HEK293 (cell line): ENCODE data around the gene DYNC2I2.

ENCODE experiments used
- CTCF ChIA-PET: fragments of 350-600 bp; formaldehyde crosslinking; extraction: SDS; loops from one replicate; lab custom pipeline; 2021; ENCODE audit warnings: antibody characterized with exemption; lab: Yijun Ruan, JAX
- POLR2A ChIA-PET: fragments of 300-600 bp; formaldehyde crosslinking; extraction: SDS; loops from one replicate; lab custom pipeline; 2020; ENCODE audit warnings: antibody characterized with exemption, inconsistent platforms; lab: Yijun Ruan, JAX
- H3K27ac ChIP-seq: fragments of 200-500 bp; sonication (Bioruptor generic); 2 replicates; pipeline ENCODE4 v1.5.1; 2014; ENCODE audit warnings: low read depth, low read length, control low read depth, inconsistent platforms; ENCODE audit errors: extremely low read depth
- H3K36me3 ChIP-seq, 2 experiments: fragments of 200-500 bp in 1 of 2; sonication (Bioruptor generic) in 1 of 2; 1 replicate in 1 of 2; 2 replicates in 1 of 2; pipeline ENCODE4 v1.5.1; 2014 to 2017; ENCODE audit warnings: inconsistent platforms in 2 of 2, low read length in 2 of 2; ENCODE audit not compliant: control insufficient read depth in 2 of 2, insufficient read depth in 1 of 2
- H3K4me1 ChIP-seq: fragments of 200-500 bp; sonication (Bioruptor generic); 2 replicates; pipeline ENCODE4 v1.5.1; 2014; ENCODE audit warnings: mild to moderate bottlenecking, low read length, inconsistent platforms; ENCODE audit not compliant: control insufficient read depth, insufficient read depth
- H3K4me3 ChIP-seq: 2 replicates; pipeline ENCODE4 v1.5.1; 2011; ENCODE audit warnings: low read depth, mild to moderate bottlenecking, control low read depth, low read length, moderate library complexity
- H3K9me3 ChIP-seq: fragments of 200-500 bp; sonication (Bioruptor generic); 2 replicates; pipeline ENCODE4 v1.5.1; 2014; ENCODE audit warnings: low read depth, low read length, inconsistent platforms; ENCODE audit not compliant: control insufficient read depth, insufficient read depth
- GLI2 ChIP-seq: fragments of 450-650 bp; formaldehyde crosslinking; IDR thresholded peaks from 2 replicates; pipeline ENCODE4; 2017; ENCODE audit warnings: missing biosample characterization, missing genetic modification characterization, low read depth, borderline replicate concordance
- HOXD13 ChIP-seq: sonication (generic); formaldehyde crosslinking; IDR thresholded peaks from 2 replicates; pipeline ENCODE4 v1.8.0; 2022; ENCODE audit warnings: missing genetic modification reagents, borderline replicate concordance
- MZF1 ChIP-seq: fragments of 450-650 bp; formaldehyde crosslinking; IDR thresholded peaks from 2 replicates; pipeline ENCODE4 v1.5.1; 2017; ENCODE audit warnings: missing biosample characterization, missing genetic modification characterization, borderline replicate concordance
- RBAK ChIP-seq: fragments of 450-650 bp; formaldehyde crosslinking; IDR thresholded peaks from 2 replicates; pipeline ENCODE4 v1.5.1; 2016; ENCODE audit warnings: missing biosample characterization, missing genetic modification characterization
- TCF7L2 ChIP-seq: IDR thresholded peaks from 2 replicates; pipeline ENCODE4 v1.6.1; 2011; ENCODE audit warnings: low read depth, mild to moderate bottlenecking, inconsistent platforms, low read length, moderate library complexity, borderline replicate concordance
- TRIM28 ChIP-seq: IDR thresholded peaks from 2 replicates; pipeline ENCODE4 v1.6.1; 2011; ENCODE audit warnings: low read length, control low read depth, borderline replicate concordance
- YY2 ChIP-seq: fragments of 450-650 bp; formaldehyde crosslinking; IDR thresholded peaks from 2 replicates; pipeline ENCODE4 v1.5.1; 2016; ENCODE audit warnings: missing biosample characterization, missing genetic modification characterization
- ZBTB20 ChIP-seq: fragments of 450-650 bp; formaldehyde crosslinking; IDR thresholded peaks from 2 replicates; pipeline ENCODE4 v1.5.1; 2016; ENCODE audit warnings: missing biosample characterization, missing genetic modification characterization
- ZBTB21 ChIP-seq: fragments of 450-650 bp; formaldehyde crosslinking; IDR thresholded peaks from 2 replicates; pipeline ENCODE4 v1.5.1; 2017; ENCODE audit warnings: missing biosample characterization, missing genetic modification characterization
- ZFP37 ChIP-seq: fragments of 450-650 bp; formaldehyde crosslinking; IDR thresholded peaks from 2 replicates; pipeline ENCODE4 v1.5.1; 2016; ENCODE audit warnings: missing biosample characterization, missing genetic modification characterization
- ZNF175 ChIP-seq: fragments of 450-650 bp; formaldehyde crosslinking; IDR thresholded peaks from 2 replicates; pipeline ENCODE4 v1.5.1; 2016; ENCODE audit warnings: missing biosample characterization, missing genetic modification characterization
- ZNF2 ChIP-seq: fragments of 450-650 bp; formaldehyde crosslinking; IDR thresholded peaks from 2 replicates; pipeline ENCODE4 v1.5.1; 2016; ENCODE audit warnings: missing biosample characterization, missing genetic modification characterization
- ZNF23 ChIP-seq: fragments of 450-650 bp; formaldehyde crosslinking; IDR thresholded peaks from 2 replicates; pipeline ENCODE4 v1.5.1; 2016; ENCODE audit warnings: missing biosample characterization, missing genetic modification characterization, borderline replicate concordance
- ZNF274 ChIP-seq, 2 experiments: fragments of 200-500 bp in 1 of 2; fragments of 450-650 bp in 1 of 2; sonication (Bioruptor generic) in 1 of 2; formaldehyde crosslinking in 1 of 2; IDR thresholded peaks; 2 replicates each; pipeline versions ENCODE4 v1.5.1 to v1.6.1; 2014 to 2016; ENCODE audit warnings: borderline replicate concordance in 1 of 2, inconsistent platforms in 1 of 2, low read length in 1 of 2, missing biosample characterization in 1 of 2, missing genetic modification characterization in 1 of 2
- ZNF394 ChIP-seq: fragments of 450-650 bp; formaldehyde crosslinking; IDR thresholded peaks from 2 replicates; pipeline ENCODE4 v1.5.1; 2016; ENCODE audit warnings: missing biosample characterization, missing genetic modification characterization, mild to moderate bottlenecking, moderate library complexity, borderline replicate concordance
- ZNF510 ChIP-seq: fragments of 450-650 bp; formaldehyde crosslinking; IDR thresholded peaks from 2 replicates; pipeline ENCODE4 v1.5.1; 2018; ENCODE audit warnings: mild to moderate bottlenecking, missing genetic modification characterization, missing biosample characterization; ENCODE audit not compliant: insufficient replicate concordance
- ZNF529 ChIP-seq: fragments of 450-650 bp; formaldehyde crosslinking; IDR thresholded peaks from 2 replicates; pipeline ENCODE4 v1.5.1; 2017; ENCODE audit warnings: missing genetic modification characterization, missing biosample characterization; ENCODE audit not compliant: insufficient replicate concordance
- ZNF623 ChIP-seq: fragments of 450-650 bp; formaldehyde crosslinking; IDR thresholded peaks from 2 replicates; pipeline ENCODE4 v1.5.1; 2016; ENCODE audit warnings: missing biosample characterization, missing genetic modification characterization
- ZNF701 ChIP-seq: fragments of 450-650 bp; formaldehyde crosslinking; IDR thresholded peaks from 2 replicates; pipeline ENCODE4 v1.5.1; 2016; ENCODE audit warnings: missing biosample characterization, missing genetic modification characterization
- ZNF791 ChIP-seq: fragments of 450-650 bp; formaldehyde crosslinking; IDR thresholded peaks from 2 replicates; pipeline ENCODE4 v1.5.1; 2016; ENCODE audit warnings: missing biosample characterization, missing genetic modification characterization
- TF ChIP-seq, protein P1 (sequence below): fragments of 450-650 bp; formaldehyde crosslinking; IDR thresholded peaks from 2 replicates; pipeline ENCODE4 v1.5.1; 2017; ENCODE audit warnings: missing biosample characterization, mild to moderate bottlenecking, missing genetic modification characterization, moderate library complexity
- TF ChIP-seq, protein P2 (sequence below): fragments of 450-650 bp; formaldehyde crosslinking; IDR thresholded peaks from 2 replicates; pipeline ENCODE4 v1.5.1; 2016; ENCODE audit warnings: missing biosample characterization, missing genetic modification characterization
- TF ChIP-seq, protein P3 (sequence below): fragments of 450-650 bp; formaldehyde crosslinking; IDR thresholded peaks from 2 replicates; pipeline ENCODE4 v1.5.1; 2016; ENCODE audit warnings: missing biosample characterization, missing genetic modification characterization
- TF ChIP-seq, protein P4 (sequence below): fragments of 450-650 bp; formaldehyde crosslinking; IDR thresholded peaks from 2 replicates; pipeline ENCODE4 v1.5.1; 2016; ENCODE audit warnings: missing biosample characterization, missing genetic modification characterization

DYNC2I2 gene

DNA sequence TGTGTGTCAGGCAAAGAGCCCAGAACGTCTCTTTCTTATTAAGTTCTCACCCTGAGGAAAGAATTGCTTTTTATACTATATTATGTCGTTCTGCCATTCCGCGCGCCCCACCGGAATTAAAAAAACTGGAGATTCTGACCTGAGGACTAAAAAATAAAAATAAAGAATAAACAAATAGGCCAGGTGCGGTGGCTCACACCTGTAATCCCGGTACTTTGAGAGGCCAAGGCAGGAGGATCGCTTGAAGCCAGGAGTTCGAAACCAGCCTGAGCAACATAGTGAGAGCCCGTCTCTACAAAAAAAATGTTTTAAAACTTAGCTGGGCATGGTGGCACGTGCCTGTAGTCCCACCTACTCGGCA is 677 bp upstream of the DYNC2I2 start:
- H3K27ac ChIP-seq, result peak overlapping the region; percentile 90
- no peak for TF ChIP-seq TCF7L2
- TF ChIP-seq ZNF701 (tag by site-specific recombination), result no peak
- TF ChIP-seq ZNF529 (tag by site-specific recombination), result no peak
- TF ChIP-seq ZFP37 (tag by site-specific recombination), result no peak
- TF ChIP-seq ZNF23, result no peak
- TF ChIP-seq ZBTB21 (tag by site-specific recombination), result no peak
- TF ChIP-seq TRIM28, result no peak
- TF ChIP-seq, protein P1, sequence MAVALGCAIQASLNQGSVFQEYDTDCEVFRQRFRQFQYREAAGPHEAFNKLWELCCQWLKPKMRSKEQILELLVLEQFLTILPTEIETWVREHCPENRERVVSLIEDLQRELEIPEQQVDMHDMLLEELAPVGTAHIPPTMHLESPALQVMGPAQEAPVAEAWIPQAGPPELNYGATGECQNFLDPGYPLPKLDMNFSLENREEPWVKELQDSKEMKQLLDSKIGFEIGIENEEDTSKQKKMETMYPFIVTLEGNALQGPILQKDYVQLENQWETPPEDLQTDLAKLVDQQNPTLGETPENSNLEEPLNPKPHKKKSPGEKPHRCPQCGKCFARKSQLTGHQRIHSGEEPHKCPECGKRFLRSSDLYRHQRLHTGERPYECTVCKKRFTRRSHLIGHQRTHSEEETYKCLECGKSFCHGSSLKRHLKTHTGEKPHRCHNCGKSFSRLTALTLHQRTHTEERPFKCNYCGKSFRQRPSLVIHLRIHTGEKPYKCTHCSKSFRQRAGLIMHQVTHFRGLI (tag by site-specific recombination), result no peak
- no peak for TF ChIP-seq YY2
- TF ChIP-seq GLI2 (tag by site-specific recombination), result no peak
- TF ChIP-seq ZNF2 (tag by site-specific recombination), result no peak
- TF ChIP-seq, protein P2, sequence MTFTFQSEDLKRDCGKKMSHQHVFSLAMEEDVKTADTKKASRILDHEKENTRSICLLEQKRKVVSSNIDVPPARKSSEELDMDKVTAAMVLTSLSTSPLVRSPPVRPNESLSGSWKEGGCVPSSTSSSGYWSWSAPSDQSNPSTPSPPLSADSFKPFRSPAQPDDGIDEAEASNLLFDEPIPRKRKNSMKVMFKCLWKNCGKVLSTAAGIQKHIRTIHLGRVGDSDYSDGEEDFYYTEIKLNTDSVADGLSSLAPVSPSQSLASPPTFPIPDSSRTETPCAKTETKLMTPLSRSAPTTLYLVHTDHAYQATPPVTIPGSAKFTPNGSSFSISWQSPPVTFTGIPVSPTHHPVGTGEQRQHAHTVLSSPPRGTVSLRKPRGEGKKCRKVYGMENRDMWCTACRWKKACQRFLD (tag by site-specific recombination), result no peak
- TF ChIP-seq ZNF510, result no peak
- TF ChIP-seq, protein P3, sequence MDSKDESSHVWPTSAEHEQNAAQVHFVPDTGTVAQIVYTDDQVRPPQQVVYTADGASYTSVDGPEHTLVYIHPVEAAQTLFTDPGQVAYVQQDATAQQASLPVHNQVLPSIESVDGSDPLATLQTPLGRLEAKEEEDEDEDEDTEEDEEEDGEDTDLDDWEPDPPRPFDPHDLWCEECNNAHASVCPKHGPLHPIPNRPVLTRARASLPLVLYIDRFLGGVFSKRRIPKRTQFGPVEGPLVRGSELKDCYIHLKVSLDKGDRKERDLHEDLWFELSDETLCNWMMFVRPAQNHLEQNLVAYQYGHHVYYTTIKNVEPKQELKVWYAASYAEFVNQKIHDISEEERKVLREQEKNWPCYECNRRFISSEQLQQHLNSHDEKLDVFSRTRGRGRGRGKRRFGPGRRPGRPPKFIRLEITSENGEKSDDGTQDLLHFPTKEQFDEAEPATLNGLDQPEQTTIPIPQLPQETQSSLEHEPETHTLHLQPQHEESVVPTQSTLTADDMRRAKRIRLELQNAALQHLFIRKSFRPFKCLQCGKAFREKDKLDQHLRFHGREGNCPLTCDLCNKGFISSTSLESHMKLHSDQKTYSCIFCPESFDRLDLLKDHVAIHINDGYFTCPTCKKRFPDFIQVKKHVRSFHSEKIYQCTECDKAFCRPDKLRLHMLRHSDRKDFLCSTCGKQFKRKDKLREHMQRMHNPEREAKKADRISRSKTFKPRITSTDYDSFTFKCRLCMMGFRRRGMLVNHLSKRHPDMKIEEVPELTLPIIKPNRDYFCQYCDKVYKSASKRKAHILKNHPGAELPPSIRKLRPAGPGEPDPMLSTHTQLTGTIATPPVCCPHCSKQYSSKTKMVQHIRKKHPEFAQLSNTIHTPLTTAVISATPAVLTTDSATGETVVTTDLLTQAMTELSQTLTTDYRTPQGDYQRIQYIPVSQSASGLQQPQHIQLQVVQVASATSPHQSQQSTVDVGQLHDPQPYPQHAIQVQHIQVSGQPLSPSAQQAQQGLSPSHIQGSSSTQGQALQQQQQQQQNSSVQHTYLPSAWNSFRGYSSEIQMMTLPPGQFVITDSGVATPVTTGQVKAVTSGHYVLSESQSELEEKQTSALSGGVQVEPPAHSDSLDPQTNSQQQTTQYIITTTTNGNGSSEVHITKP (tag by site-specific recombination), result no peak
- no peak for TF ChIP-seq HOXD13 (CRISPR knock-in tag)
- no peak for TF ChIP-seq ZBTB20 (tag by site-specific recombination)
- no peaks in the 10 kb centered on the region for H3K4me1 ChIP-seq
- H3K36me3 ChIP-seq, result peaks cover 0 to 2% of the 10 kb centered on the region in 2 experiments; a peak in 1 of 3 replicates
- no peak overlapping the region for H3K4me3 ChIP-seq
- POLR2A ChIA-PET, result interaction anchor here (0.6 to 1.8 kb wide), 4 partner anchors 22 to 52 kb away, joined by 3 to 12 read pairs (median 5); partner anchors contain the start of gene SET
- CTCF ChIA-PET, result interaction anchor here (0.6 kb wide), 2 partner anchors 216 to 333 kb away, joined by 3 read pairs; no protein-coding TSS in a partner anchor
- H3K9me3 ChIP-seq, result no peaks in the 10 kb centered on the region

DNA sequence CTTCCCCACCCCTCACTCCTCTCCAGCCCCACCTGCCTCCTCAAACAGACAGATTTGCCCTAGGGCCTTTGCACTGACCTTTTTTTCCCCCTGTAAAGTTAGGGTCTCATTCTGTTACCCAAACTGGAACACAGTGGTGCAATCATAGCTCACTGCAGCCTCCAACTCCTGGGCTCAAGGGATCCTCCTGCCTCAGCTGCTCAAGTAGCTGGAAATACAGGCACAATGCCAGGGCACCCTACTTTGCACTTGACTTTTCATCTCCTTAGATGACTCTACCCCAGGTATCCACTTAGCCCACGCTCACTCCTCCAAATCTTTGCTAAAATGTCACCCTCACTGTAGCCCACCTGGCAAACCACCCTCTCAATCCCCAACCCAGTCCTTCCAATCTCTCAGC is 2.2 kb downstream of the DYNC2I2 start:
- ChIA-PET CTCF (interaction anchor here (0.5 to 0.8 kb wide), 3 partner anchors 19 to 720 kb away, joined by 3 to 4 read pairs (median 3); no protein-coding TSS in a partner anchor), POLR2A (interaction anchor here (0.6 to 0.8 kb wide), 2 partner anchors 9 to 150 kb away, joined by 3 to 6 read pairs; no protein-coding TSS in a partner anchor)
- H3K36me3 ChIP-seq, result peaks cover 0 to 13% of the 10 kb centered on the region in 2 experiments; a peak in 2 of 3 replicates
- no peak overlapping the region for H3K4me3 ChIP-seq
- no peak overlapping the region for H3K27ac ChIP-seq
- H3K9me3 ChIP-seq, result no peaks in the 10 kb centered on the region
- H3K4me1 ChIP-seq, result no peaks in the 10 kb centered on the region
- TF ChIP-seq ZNF394, result peak; percentile 18; the same call in 1 of the 2 replicates
- TF ChIP-seq, protein P1 (tag by site-specific recombination), result no peak
- TF ChIP-seq RBAK (tag by site-specific recombination), result no peak
- TF ChIP-seq ZNF2 (tag by site-specific recombination), result no peak
- TF ChIP-seq MZF1 (tag by site-specific recombination), result no peak
- TF ChIP-seq, protein P4, sequence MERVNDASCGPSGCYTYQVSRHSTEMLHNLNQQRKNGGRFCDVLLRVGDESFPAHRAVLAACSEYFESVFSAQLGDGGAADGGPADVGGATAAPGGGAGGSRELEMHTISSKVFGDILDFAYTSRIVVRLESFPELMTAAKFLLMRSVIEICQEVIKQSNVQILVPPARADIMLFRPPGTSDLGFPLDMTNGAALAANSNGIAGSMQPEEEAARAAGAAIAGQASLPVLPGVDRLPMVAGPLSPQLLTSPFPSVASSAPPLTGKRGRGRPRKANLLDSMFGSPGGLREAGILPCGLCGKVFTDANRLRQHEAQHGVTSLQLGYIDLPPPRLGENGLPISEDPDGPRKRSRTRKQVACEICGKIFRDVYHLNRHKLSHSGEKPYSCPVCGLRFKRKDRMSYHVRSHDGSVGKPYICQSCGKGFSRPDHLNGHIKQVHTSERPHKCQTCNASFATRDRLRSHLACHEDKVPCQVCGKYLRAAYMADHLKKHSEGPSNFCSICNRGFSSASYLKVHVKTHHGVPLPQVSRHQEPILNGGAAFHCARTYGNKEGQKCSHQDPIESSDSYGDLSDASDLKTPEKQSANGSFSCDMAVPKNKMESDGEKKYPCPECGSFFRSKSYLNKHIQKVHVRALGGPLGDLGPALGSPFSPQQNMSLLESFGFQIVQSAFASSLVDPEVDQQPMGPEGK, result no peak
- TF ChIP-seq ZNF175 (tag by site-specific recombination), result no peak
- TF ChIP-seq ZNF791, result no peak
- peak; percentile 56 for TF ChIP-seq ZNF623
- no peak for TF ChIP-seq ZNF274 (IDR thresholded peaks at IDR 0.05; ENCODE audit: low read length)
- TF ChIP-seq ZNF274 (tag by site-specific recombination; IDR thresholded peaks at IDR 0.05; ENCODE audit: borderline replicate concordance), result no peak
